ENCODE measurements around the gene SPEM3. TPM values are rescaled to one million over a fixed set of nuclear protein-coding genes. Genes with fewer than 3 reads are reported as not detected.

SPEM3 gene
- total and polyA plus RNA-seq, 2 of the 13 experiments (the other 11 are each of a cell fraction or from before 2014, with no cell fraction given): not detected

DNA sequence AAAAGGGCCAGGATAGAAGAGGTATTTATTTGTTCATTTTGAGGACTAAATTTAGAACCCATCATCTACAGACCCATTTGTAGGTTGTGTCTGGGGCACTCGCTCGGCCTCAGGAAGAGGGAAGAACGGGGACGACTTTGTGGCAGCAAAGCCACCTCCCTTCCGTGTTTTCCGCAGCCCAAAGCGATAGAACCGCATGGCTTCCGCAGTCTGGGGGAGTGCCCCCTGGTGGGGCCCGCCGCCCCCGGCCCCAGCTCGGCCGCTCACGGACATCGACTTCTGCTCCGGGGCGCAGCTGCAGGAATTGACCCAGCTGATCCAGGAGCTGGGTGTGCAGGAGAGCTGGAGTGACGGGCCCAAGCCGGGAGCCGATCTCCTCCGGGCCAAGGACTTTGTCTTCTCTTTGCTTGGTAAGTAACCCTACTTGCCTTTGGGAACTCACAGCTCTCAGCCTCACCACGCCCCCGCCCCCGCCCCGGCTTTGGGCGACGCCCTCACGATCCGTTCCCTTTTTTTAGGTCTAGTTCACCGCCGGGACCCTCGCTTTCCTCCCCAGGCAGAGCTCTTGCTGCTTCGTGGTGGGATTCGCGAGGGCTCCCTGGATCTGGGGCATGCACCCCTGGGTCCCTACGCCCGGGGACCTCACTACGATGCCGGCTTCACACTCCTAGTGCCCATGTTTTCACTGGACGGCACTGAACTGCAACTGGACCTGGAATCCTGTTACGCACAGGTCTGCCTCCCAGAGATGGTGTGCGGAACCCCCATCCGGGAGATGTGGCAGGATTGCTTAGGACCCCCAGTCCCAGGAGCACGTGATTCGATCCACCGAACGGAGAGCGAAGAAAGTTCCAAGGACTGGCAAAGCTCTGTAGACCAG lies 7.3 kb downstream of the SPEM3 start:
- ATAC-seq: peak; percentile 29
- Histone ChIP-seq H3K4me3 (replicated peaks in 1 of 3; ENCODE audit: insufficient read depth in 1 of 3, low read depth in 2 of 3, low read length in 3 of 3) (peak overlapping the region; percentile 62 to 75 (median 72)), H3K27me3 (ENCODE audit: control insufficient read depth in 1 of 2, insufficient read depth in 2 of 2, low read length in 2 of 2) (peaks cover 0 to 2% of the 10 kb centered on the region in 2 experiments; a peak in 2 of 5 replicates), H3K9me3 (ENCODE audit: low read length) (no peaks in the 10 kb centered on the region), H3K27ac (ENCODE audit: extremely low read length, insufficient read depth, low read length) (peak overlapping the region; percentile 13), H3K4me2 (ENCODE audit: low read depth, low read length) (peak overlapping the region; percentile 85), H3K79me2 (ENCODE audit: insufficient read depth, low read length) (no peaks in the 10 kb centered on the region), H4K20me1 (ENCODE audit: insufficient read depth, low read length) (no peaks in the 10 kb centered on the region), H3K36me3 (replicated peaks in 1 of 2; ENCODE audit: control insufficient read depth in 1 of 2, insufficient read depth in 2 of 2, low read length in 2 of 2) (no peaks in the 10 kb centered on the region), H3K9ac (ENCODE audit: insufficient read depth, low read depth, low read length) (peak overlapping the region; percentile 58), H2AFZ (ENCODE audit: low read length) (no peak overlapping the region), H3K4me1 (ENCODE audit: insufficient read depth, low read length) (peaks cover 30% of the 10 kb centered on the region)
- ChIA-PET POLR2A (interaction anchor here (1.0 to 3.8 kb wide), 11 partner anchors 10 to 252 kb away, joined by 3 to 52 read pairs (median 4); partner anchors contain the start of genes CHRNB1, MPDU1, POLR2A and SLC35G6), CTCF (ENCODE audit: low intra/inter-chr PET ratio, low total read pairs) (interaction anchor here (0.7 to 2.1 kb wide), 2 partner anchors 68 to 80 kb away, joined by 3 to 11 read pairs; no protein-coding TSS in a partner anchor)
- TSS peak; percentile 85 for BruUV-seq (replicated peaks)
- 56% methylated on average over 31 of the region's 49 CpGs for WGBS (ENCODE audit: low lambda C conversion rate)
- intact Hi-C loops (cut with micrococcal nuclease; ENCODE audit: unreplicated experiment): loop anchor here (1.0 to 2.0 kb wide), 2 partner anchors 32 to 75 kb away; partner anchors contain the start of gene TMEM256
- in situ Hi-C loops (cut with HindIII; ENCODE audit: extremely low pct_ligation_motif_present, low pct_unique_long_range_greater_than_20kb): loop anchor here (5.0 kb wide), 2 partner anchors 41 to 79 kb away; partner anchors contain the start of genes TMEM95 and ZBTB4
- DNase-seq (ENCODE audit: low spot score): no peak
- no peak for FAIRE-seq
- TF ChIP-seq HIVEP1 (CRISPR knock-in tag; IDR thresholded peaks at IDR 0.05) (no peak), ZNF225 (CRISPR knock-in tag; IDR thresholded peaks at IDR 0.05) (no peak), ZZZ3 (CRISPR knock-in tag; IDR thresholded peaks at IDR 0.05; ENCODE audit: borderline replicate concordance) (no peak), ZNF34 (CRISPR knock-in tag; IDR thresholded peaks at IDR 0.05; ENCODE audit: borderline replicate concordance) (no peak), CREB3 (CRISPR knock-in tag; IDR thresholded peaks at IDR 0.05) (no peak), ZBTB7A (CRISPR knock-in tag; IDR thresholded peaks at IDR 0.05) (no peak), ZFP36L1 (CRISPR knock-in tag; IDR thresholded peaks at IDR 0.05) (no peak), RERE (CRISPR knock-in tag; IDR thresholded peaks at IDR 0.05; ENCODE audit: low read depth) (no peak), AKAP8 (CRISPR knock-in tag; IDR thresholded peaks at IDR 0.05) (no peak), ZNF251 (CRISPR knock-in tag; IDR thresholded peaks at IDR 0.05) (no peak)
- TF ChIP-seq, protein P1, sequence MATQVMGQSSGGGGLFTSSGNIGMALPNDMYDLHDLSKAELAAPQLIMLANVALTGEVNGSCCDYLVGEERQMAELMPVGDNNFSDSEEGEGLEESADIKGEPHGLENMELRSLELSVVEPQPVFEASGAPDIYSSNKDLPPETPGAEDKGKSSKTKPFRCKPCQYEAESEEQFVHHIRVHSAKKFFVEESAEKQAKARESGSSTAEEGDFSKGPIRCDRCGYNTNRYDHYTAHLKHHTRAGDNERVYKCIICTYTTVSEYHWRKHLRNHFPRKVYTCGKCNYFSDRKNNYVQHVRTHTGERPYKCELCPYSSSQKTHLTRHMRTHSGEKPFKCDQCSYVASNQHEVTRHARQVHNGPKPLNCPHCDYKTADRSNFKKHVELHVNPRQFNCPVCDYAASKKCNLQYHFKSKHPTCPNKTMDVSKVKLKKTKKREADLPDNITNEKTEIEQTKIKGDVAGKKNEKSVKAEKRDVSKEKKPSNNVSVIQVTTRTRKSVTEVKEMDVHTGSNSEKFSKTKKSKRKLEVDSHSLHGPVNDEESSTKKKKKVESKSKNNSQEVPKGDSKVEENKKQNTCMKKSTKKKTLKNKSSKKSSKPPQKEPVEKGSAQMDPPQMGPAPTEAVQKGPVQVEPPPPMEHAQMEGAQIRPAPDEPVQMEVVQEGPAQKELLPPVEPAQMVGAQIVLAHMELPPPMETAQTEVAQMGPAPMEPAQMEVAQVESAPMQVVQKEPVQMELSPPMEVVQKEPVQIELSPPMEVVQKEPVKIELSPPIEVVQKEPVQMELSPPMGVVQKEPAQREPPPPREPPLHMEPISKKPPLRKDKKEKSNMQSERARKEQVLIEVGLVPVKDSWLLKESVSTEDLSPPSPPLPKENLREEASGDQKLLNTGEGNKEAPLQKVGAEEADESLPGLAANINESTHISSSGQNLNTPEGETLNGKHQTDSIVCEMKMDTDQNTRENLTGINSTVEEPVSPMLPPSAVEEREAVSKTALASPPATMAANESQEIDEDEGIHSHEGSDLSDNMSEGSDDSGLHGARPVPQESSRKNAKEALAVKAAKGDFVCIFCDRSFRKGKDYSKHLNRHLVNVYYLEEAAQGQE (IDR thresholded peaks at IDR 0.05; ENCODE audit: borderline replicate concordance in 1 of 2, low read depth in 1 of 2, low read length in 2 of 2): no peak
- TF ChIP-seq, protein P2, sequence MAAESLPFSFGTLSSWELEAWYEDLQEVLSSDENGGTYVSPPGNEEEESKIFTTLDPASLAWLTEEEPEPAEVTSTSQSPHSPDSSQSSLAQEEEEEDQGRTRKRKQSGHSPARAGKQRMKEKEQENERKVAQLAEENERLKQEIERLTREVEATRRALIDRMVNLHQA (CRISPR knock-in tag; IDR thresholded peaks at IDR 0.05): no peak

Measured in HepG2 (cell line).